SIG-M5 treated with dmso at 0.1 percent for 504 hours (cell line): Measurements from ENCODE around the gene RBSN.

Experiments used
- DNase-seq: peaks from one replicate; lab custom pipeline; 2025; ENCODE audit not compliant: unreplicated experiment; lab: John Stamatoyannopoulos, UW

The RBSN gene

GRCh38 chr3:15102256-15102655 is 3.3 kb upstream of the RBSN start:
- DNase-seq, result no peak

DNA sequence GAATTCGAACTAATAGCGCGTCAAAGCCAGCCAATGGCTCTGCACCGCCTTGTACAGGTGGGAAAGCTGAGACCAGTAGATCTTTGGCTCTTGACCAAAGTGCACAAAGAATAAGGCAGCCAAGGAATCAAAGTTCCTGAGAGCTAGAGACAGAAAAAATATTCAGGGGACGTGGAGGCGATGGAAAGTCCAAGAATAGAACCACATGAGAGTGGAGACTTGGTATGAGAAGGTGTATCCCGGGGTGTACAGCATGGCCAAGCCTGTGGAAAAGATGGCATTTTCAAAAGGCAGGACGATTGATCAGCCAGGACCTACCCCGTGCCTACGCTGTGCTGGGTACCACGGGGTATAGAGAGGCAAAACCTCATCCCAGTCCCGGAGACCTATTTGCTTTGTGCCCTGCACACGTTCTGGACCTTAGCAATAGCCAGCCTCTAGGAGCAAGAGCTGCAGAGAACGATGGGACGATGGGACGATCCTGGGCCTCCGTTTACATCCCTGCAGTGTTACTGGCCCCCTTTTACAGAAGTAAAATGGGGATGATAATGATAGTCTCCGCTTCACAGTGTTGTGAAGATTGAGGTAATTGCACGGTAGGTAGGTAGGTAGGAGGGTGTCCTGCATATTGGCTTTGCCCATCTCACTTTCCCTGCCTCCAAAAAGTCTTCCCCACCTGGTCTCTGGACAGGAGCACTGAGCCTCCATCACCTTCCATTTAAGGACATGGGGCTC is 583 bp upstream of the RBSN start:
- DNase-seq, result no peak

DNA sequence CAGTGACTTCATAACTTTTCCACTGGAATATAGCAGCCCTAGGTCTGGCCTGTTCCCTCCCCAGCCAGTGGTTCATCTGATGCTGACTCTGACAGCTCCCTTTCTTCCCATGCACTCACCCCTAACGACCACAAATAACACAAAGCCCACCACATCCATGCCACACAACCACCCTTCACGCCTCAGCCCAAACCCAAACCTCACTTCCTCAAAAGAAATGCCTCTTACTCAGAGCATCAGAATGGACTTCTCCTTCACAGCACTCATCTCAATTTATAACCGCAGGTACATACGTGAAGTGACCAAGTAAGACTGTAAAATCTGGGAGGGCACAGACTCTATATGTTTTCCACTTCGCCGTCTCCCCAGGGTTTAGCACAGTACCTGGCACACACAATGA is 1.1 kb downstream of the RBSN start:
- peak; percentile 64 for DNase-seq

GRCh38 chr3:15096046-15096445 is 2.9 kb downstream of the RBSN start:
- no peak for DNase-seq

- DNase-seq, result no peak
Observed at GRCh38 chr3:15094187-15094875, 4.6 kb downstream of the RBSN start.

DNA sequence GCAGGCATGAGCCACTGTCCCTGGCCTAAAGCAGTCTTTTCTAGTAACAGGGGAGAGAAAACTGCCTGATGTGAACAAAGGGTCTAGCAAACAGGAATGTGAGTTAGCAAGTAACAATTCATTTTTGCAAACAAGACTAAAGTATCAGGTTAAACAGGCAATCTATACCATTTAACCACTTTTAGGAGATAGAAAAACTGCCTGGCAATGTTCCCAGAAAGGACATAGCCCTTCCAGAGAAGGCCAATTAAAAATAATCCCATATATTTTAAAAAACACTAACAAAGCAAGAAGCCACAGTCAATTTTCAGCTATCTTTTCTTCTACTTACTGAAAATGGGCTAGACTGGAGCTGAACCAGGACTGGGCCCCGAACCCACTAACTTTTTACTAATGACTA is 6.3 kb downstream of the RBSN start:
- no peak for DNase-seq

DNA sequence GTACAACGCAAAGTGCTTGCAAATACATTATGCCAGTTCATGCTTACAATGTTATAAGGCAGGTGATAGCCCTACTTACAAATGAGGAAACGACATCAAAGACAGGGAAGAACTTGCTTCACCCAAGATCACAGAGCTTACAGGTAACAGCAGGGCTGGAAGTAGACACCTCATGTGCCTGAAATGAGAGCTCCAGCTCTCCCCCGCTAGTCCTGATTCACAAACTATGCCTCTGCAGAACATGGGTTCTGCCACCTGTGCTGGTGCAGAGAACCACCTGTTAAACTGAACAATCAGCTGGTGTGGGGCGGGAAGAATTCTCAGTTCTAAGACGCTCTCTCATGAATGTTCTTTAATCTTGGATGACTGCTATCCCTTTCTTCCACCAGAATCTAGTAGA is 7.4 kb downstream of the RBSN start:
- DNase-seq, result no peak

GRCh38 chr3:15089201-15089600 is 9.7 kb downstream of the RBSN start:
- no peak for DNase-seq

DNA sequence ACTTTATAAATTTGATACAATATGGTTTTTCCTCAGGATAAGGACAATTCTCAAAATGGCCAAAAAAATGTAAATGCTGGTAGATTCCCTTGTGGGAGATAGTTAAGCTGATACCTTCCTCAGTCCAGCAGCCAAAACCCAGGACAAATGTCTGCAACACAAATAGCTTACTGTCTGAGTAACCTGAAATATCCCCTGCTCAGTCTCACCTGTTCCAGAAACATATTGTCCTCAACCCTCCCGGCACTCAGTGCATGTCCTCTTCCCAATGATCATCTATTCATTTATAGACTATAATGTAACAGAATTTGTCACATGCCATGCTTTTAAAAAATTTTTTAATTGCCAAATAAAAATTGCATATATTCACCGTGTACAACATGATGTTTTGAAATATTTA is 12.2 kb downstream of the RBSN start:
- no peak for DNase-seq

DNA sequence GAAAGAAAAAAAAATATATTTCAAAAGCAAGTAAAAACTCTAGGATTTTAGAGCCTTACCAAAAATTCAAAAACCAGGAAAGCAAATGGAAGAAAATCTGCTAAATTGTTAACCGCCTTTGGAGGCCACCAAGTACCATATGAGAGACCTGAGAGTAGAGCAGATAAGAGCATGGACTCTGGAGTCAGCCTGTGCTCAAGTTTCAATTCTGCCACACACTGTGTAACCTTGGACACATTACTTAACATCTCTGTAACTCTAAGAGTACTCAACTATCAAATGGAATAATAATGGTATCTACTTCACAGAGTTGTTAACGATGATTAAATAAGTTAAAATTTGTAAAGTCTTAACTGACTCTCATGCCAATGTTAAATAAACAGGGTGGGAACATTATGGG is 12.7 kb downstream of the RBSN start:
- DNase-seq, result no peak

DNA sequence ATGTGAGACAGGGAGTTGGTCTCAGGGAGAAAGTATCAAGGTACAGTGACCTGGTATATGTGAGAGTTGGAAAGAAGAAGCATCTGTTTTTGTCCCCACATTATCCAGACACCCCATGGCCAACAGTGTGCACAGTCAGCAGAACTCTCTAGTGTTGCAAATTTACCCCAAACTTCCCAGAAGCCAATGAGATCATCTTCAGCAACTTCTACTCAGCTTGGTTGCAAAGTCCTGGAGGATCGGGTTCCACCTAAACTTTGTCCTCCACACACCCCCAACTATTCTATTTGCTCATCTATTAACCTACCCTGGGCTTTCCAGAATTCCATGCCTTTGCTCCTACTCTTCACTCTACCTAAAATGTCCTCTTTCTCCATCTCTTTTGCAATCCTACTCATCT is 15.7 kb downstream of the RBSN start:
- no peak for DNase-seq

GRCh38 chr3:15081960-15082664 is 16.8 kb downstream of the RBSN start:
- peak; percentile 45 for DNase-seq

DNA sequence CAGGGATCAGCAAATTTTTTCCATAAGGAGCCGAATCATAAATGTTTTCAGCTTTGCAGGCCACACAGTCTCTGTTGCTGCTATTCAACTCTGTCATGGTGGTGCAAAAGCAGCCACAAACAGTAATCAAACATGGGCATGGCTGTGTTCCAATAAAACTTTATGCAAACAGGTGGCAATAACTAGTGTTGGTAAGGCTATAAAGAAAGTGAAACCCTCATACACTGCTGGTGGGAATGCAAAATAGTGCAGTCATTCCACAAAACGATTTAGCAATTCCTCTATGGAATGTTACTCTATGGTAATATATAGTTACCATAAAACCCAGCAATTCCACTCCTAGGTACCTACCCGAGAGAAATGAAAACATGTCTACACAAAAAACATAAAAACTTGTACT is 19.9 kb downstream of the RBSN start:
- DNase-seq, result no peak

DNA sequence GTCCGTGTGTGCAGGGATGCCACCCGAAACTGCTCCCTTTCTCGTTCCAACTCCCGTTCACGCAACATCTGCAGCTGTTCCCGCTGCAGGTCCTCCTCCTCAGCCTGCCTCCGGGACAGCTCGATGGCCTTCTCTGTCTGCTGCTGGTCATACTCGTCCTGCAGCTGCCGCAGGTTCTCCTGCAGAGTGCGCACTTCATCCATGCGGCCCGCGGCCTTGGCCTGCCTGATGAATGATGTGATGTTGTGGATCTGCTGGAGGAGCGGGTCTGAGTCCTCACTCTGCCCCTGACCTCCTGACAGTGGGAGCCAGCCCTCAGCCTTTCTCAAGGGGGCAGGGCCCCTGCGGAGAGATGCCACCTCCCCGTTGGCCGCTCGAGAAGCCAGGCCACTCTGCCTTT is 24.4 kb downstream of the RBSN start:
- DNase-seq, result no peak

DNA sequence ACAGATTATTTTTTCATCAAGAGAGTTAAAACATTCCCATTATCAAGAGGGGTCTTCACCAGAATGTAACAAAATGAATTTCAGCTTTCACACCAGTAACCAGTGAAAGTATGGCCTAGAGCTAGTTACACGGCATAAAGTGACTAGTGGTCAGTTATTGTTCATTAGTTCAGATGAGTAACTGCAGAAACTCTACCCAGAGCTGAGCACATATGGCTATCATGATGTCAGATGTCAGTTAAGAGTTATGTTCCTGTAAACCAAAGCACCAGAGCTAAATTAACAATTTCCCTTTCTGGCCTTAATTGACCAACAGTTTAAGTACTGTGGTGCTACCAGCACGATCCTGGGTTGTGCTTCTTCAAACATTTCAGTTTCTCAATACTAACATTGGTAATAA is 27.2 kb downstream of the RBSN start:
- DNase-seq, result no peak

- no peak for DNase-seq
Observed at GRCh38 chr3:15069441-15069840, 29.5 kb downstream of the RBSN start.

DNA sequence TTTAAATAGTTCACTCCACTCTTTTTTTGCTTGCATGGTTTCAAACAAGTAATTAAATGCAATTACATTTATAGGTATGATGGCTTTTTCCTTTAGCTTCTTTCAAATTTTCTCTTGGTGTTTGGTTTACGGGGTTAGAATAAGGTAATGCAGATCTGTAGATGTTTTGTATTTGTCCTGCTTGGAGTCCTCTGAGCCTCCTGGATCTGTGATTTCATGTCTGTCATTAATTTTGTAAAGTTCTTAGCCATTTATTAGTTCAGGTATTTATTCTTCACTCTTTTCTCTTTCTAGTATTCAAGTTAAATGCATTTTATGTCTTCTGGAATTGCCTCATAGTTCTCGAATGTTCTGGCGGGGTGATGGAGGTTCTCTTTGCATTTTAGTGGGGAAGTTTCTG is 32.5 kb downstream of the RBSN start:
- DNase-seq, result no peak

- DNase-seq, result no peak
Observed at GRCh38 chr3:15065550-15066007, 33.4 kb downstream of the RBSN start.

GRCh38 chr3:15064835-15065549 is 34.0 kb downstream of the RBSN start, which contains the start of gene MRPS25:
TSS of gene MRPS25 (minus strand) at chr3:15065315. CDS start at chr3:15065194, 121 bp downstream.
- DNase-seq, result peak; percentile 93

DNA sequence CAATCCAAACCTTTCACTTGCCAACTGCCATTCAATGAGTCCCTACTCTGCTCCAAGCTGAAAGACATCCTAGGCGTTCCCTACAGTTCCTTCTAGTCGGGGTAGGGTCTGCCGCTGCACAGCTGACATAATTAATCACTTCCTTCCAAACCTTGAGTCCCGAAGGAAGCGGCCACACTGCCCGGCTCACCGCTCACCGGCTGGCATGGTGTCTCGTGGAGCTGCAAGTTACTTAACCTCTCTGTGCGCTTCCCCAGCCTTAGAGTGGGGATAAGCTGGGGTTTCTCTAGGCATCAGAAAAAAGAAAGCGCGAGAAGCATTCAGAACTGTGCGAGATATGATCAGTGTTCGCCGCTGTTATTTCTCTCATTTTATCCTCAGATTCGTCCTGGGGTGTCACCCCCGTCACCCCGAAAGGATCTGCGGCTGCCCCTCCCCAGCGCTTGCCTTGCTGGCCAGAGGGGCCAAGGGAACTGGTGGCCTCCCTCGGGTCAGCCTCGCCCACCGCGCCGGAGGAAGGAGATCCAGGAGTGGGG is 34.6 kb downstream of the RBSN start:
- DNase-seq, result peak; percentile 23

GRCh38 chr3:15063656-15064286 is 35.2 kb downstream of the RBSN start:
- no peak for DNase-seq
